ENCODE measurements around the gene E2F8.
A peak's percentile ranks its signal among the peaks of the same experiment; 100 is the strongest.

Gene E2F8

GRCh38 chr11:19240420-19241259 lies at the start of gene E2F8:
Gene E2F8 (minus strand): TSS chr11:19240945. CDS start chr11:19240121, 824 bp downstream.
- peak; percentile 99 for DNase-seq (ENCODE audit: low spot score)
- TF ChIP-seq CTCF (IDR thresholded peaks at IDR 0.05; ENCODE audit: extremely low read depth, insufficient read depth, missing control alignments): no peak
- in situ Hi-C loops (cut with MboI; ENCODE audit: low pct_unique_long_range_greater_than_20kb, low sequenced_read_pairs, unreplicated experiment): no loop called here

GRCh38 chr11:19290356-19290755 lies 49.6 kb upstream of the E2F8 start:
- TF ChIP-seq CTCF (IDR thresholded peaks at IDR 0.05; ENCODE audit: extremely low read depth, insufficient read depth, missing control alignments): no peak
- in situ Hi-C loops (cut with MboI; ENCODE audit: low pct_unique_long_range_greater_than_20kb, low sequenced_read_pairs, unreplicated experiment): loop anchor here (25.0 kb wide), 1 partner anchor 622 kb away; no protein-coding TSS in a partner anchor
- no peak for DNase-seq (ENCODE audit: low spot score)

GRCh38 chr11:19288256-19288655 lies 47.5 kb upstream of the E2F8 start:
- no peak for TF ChIP-seq CTCF (IDR thresholded peaks at IDR 0.05; ENCODE audit: extremely low read depth, insufficient read depth, missing control alignments)
- in situ Hi-C loops (cut with MboI; ENCODE audit: low pct_unique_long_range_greater_than_20kb, low sequenced_read_pairs, unreplicated experiment): loop anchor here (25.0 kb wide), 1 partner anchor 624 kb away; no protein-coding TSS in a partner anchor
- DNase-seq (ENCODE audit: low spot score): no peak

GRCh38 chr11:19286411-19286810 lies 45.7 kb upstream of the E2F8 start:
- DNase-seq (ENCODE audit: low spot score): no peak
- TF ChIP-seq CTCF (IDR thresholded peaks at IDR 0.05; ENCODE audit: extremely low read depth, insufficient read depth, missing control alignments): no peak
- in situ Hi-C loops (cut with MboI; ENCODE audit: low pct_unique_long_range_greater_than_20kb, low sequenced_read_pairs, unreplicated experiment): loop anchor here (25.0 kb wide), 1 partner anchor 626 kb away; no protein-coding TSS in a partner anchor

- in situ Hi-C loops (cut with MboI; ENCODE audit: low pct_unique_long_range_greater_than_20kb, low sequenced_read_pairs, unreplicated experiment): loop anchor here (25.0 kb wide), 1 partner anchor 627 kb away; no protein-coding TSS in a partner anchor
- TF ChIP-seq CTCF (IDR thresholded peaks at IDR 0.05; ENCODE audit: extremely low read depth, insufficient read depth, missing control alignments): no peak
- DNase-seq (ENCODE audit: low spot score): no peak
These were observed 44.1 kb upstream of the E2F8 start for GRCh38 chr11:19284881-19285280.

GRCh38 chr11:19283991-19284390 lies 43.2 kb upstream of the E2F8 start:
- no peak for TF ChIP-seq CTCF (IDR thresholded peaks at IDR 0.05; ENCODE audit: extremely low read depth, insufficient read depth, missing control alignments)
- no peak for DNase-seq (ENCODE audit: low spot score)
- in situ Hi-C loops (cut with MboI; ENCODE audit: low pct_unique_long_range_greater_than_20kb, low sequenced_read_pairs, unreplicated experiment): loop anchor here (25.0 kb wide), 1 partner anchor 628 kb away; no protein-coding TSS in a partner anchor

Data from GM13977 (cell line).